ENCODE data around the gene ULK4. TPM values are rescaled to one million over a fixed set of nuclear protein-coding genes. Genes with fewer than 3 reads are reported as not detected.

ULK4 gene
- polyA plus RNA-seq, 1 of the 3 experiments (the other 2 are of a cell fraction) = 6.2 TPM

DNA sequence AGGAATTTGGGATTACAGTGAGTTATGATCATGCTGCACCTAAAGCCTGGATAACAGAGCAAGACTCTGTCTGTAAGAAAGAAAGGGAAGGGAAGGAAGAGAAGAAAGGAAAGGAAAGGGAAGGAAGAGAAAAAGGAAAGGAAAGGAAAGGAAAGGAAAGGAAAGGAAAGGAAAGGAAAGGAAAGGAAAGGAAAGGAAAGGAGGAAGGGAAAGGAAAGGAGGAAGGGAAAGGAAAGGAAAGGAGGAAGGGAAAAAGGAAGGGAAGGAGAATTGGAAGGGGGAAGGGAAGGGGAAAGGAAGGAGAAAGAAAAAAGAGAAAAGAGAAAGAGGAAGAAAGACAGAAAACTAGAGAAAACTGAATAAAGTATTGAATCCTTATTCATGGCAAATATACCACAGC lies 359.8 kb downstream of the ULK4 start:
- ChIA-PET CTCF (no interaction called here), POLR2A (no interaction called here)
- H3F3A ChIP-seq (replicated peaks; ENCODE audit: insufficient read depth) = no peaks in the 10 kb centered on the region
- no peaks in the 10 kb centered on the region for H3K36me3 ChIP-seq (replicated peaks in 1 of 2; ENCODE audit: control insufficient read depth in 1 of 2, insufficient read depth in 2 of 2, low read length in 1 of 2)
- H3K4me2 ChIP-seq = no peak overlapping the region
- no peak overlapping the region for H2AFZ ChIP-seq (ENCODE audit: low read depth)
- no peaks in the 10 kb centered on the region for H3K9me3 ChIP-seq
- no peaks in the 10 kb centered on the region; a peak in 2 of 4 replicates for H3K4me1 ChIP-seq (ENCODE audit: control insufficient read depth in 1 of 2, insufficient read depth in 2 of 2, low read depth in 1 of 2, low read length in 1 of 2)
- H3K27me3 ChIP-seq (ENCODE audit: insufficient read depth) = no peaks in the 10 kb centered on the region
- H3K27ac ChIP-seq (ENCODE audit: low read depth in 2 of 2, low read length in 1 of 2) = no peak overlapping the region
- no peaks in the 10 kb centered on the region for H3K79me2 ChIP-seq (ENCODE audit: insufficient read depth)
- DNase-seq = no peak
- no peaks in the 10 kb centered on the region for H4K20me1 ChIP-seq (ENCODE audit: insufficient read depth)
- TF ChIP-seq EP300 (IDR thresholded peaks at IDR 0.05; ENCODE audit: borderline replicate concordance in 1 of 2, low read depth in 1 of 2, low read length in 1 of 2) (no peak), GATA2 (CRISPR knock-in tag; IDR thresholded peaks at IDR 0.05) (no peak), RCOR1 (IDR thresholded peaks at IDR 0.05; ENCODE audit: low read length) (no peak), MXI1 (IDR thresholded peaks at IDR 0.05; ENCODE audit: low read depth, low read length) (no peak), RFX5 (IDR thresholded peaks at IDR 0.05; ENCODE audit: low read length) (no peak), YY1 (IDR thresholded peaks at IDR 0.05; ENCODE audit: low read depth) (no peak), POLR2AphosphoS5 (IDR thresholded peaks at IDR 0.05; ENCODE audit: low read depth, low read length) (no peak), SMC3 (IDR thresholded peaks at IDR 0.05; ENCODE audit: low read depth, low read length) (no peak), JUND (IDR thresholded peaks at IDR 0.05) (no peak), RXRA (IDR thresholded peaks at IDR 0.05; ENCODE audit: borderline replicate concordance, low read depth) (no peak), GABPA (IDR thresholded peaks at IDR 0.05; ENCODE audit: low read depth) (no peak), TEAD4 (IDR thresholded peaks at IDR 0.05; ENCODE audit: borderline replicate concordance, insufficient read depth) (no peak), FOXJ3 (CRISPR knock-in tag; IDR thresholded peaks at IDR 0.05) (no peak)
- TF ChIP-seq, protein P1, sequence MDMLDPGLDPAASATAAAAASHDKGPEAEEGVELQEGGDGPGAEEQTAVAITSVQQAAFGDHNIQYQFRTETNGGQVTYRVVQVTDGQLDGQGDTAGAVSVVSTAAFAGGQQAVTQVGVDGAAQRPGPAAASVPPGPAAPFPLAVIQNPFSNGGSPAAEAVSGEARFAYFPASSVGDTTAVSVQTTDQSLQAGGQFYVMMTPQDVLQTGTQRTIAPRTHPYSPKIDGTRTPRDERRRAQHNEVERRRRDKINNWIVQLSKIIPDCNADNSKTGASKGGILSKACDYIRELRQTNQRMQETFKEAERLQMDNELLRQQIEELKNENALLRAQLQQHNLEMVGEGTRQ (IDR thresholded peaks at IDR 0.05; ENCODE audit: borderline replicate concordance, low read depth, low read length) = no peak
- TF ChIP-seq, protein P2, sequence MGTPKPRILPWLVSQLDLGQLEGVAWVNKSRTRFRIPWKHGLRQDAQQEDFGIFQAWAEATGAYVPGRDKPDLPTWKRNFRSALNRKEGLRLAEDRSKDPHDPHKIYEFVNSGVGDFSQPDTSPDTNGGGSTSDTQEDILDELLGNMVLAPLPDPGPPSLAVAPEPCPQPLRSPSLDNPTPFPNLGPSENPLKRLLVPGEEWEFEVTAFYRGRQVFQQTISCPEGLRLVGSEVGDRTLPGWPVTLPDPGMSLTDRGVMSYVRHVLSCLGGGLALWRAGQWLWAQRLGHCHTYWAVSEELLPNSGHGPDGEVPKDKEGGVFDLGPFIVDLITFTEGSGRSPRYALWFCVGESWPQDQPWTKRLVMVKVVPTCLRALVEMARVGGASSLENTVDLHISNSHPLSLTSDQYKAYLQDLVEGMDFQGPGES (IDR thresholded peaks at IDR 0.05; ENCODE audit: low read depth, low read length) = no peak
- TF ChIP-seq, protein P3, sequence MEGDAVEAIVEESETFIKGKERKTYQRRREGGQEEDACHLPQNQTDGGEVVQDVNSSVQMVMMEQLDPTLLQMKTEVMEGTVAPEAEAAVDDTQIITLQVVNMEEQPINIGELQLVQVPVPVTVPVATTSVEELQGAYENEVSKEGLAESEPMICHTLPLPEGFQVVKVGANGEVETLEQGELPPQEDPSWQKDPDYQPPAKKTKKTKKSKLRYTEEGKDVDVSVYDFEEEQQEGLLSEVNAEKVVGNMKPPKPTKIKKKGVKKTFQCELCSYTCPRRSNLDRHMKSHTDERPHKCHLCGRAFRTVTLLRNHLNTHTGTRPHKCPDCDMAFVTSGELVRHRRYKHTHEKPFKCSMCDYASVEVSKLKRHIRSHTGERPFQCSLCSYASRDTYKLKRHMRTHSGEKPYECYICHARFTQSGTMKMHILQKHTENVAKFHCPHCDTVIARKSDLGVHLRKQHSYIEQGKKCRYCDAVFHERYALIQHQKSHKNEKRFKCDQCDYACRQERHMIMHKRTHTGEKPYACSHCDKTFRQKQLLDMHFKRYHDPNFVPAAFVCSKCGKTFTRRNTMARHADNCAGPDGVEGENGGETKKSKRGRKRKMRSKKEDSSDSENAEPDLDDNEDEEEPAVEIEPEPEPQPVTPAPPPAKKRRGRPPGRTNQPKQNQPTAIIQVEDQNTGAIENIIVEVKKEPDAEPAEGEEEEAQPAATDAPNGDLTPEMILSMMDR (IDR thresholded peaks at IDR 0.05) = no peak
- TF ChIP-seq, protein P4, sequence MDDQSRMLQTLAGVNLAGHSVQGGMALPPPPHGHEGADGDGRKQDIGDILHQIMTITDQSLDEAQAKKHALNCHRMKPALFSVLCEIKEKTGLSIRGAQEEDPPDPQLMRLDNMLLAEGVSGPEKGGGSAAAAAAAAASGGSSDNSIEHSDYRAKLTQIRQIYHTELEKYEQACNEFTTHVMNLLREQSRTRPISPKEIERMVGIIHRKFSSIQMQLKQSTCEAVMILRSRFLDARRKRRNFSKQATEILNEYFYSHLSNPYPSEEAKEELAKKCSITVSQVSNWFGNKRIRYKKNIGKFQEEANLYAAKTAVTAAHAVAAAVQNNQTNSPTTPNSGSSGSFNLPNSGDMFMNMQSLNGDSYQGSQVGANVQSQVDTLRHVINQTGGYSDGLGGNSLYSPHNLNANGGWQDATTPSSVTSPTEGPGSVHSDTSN (IDR thresholded peaks at IDR 0.05) = no peak
- TF ChIP-seq, protein P5, sequence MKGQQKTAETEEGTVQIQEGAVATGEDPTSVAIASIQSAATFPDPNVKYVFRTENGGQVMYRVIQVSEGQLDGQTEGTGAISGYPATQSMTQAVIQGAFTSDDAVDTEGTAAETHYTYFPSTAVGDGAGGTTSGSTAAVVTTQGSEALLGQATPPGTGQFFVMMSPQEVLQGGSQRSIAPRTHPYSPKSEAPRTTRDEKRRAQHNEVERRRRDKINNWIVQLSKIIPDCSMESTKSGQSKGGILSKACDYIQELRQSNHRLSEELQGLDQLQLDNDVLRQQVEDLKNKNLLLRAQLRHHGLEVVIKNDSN (IDR thresholded peaks at IDR 0.05; ENCODE audit: borderline replicate concordance, low read depth) = no peak
- TF ChIP-seq, protein P6, sequence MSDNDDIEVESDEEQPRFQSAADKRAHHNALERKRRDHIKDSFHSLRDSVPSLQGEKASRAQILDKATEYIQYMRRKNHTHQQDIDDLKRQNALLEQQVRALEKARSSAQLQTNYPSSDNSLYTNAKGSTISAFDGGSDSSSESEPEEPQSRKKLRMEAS (IDR thresholded peaks at IDR 0.05; ENCODE audit: low read depth) = no peak
- H3K9ac ChIP-seq = no peak overlapping the region
- H3K9me2 ChIP-seq = no peaks in the 10 kb centered on the region
- no peak overlapping the region for H3K4me3 ChIP-seq (ENCODE audit: low read depth in 2 of 2, low read length in 1 of 2)
